MCF 10A (cell line): ENCODE measurements around the gene CHST1. TPM values are rescaled to one million over a fixed set of nuclear protein-coding genes. Genes with fewer than 3 reads are reported as not detected.

Experiments used
- BruUV-seq: library from RNA; stranded (reverse); fragments of 400-500 nt; replicated peaks from 2 replicates; lab custom pipeline; 2021; lab: Mats Ljungman, UMichigan
- CTCF ChIA-PET: fragments of 300-600 bp; sonication (Branson Sonifier 250); formaldehyde crosslinking; extraction: SDS; loops from one replicate; lab custom pipeline; 2021; ENCODE audit warnings: antibody characterized with exemption, inconsistent platforms; lab: Yijun Ruan, JAX
- POLR2A ChIA-PET: fragments of 300-600, 350-650 bp; sonication (Branson Sonifier 250); formaldehyde crosslinking; extraction: SDS; loops from one replicate; lab custom pipeline; 2020; ENCODE audit warnings: antibody characterized with exemption, inconsistent platforms; lab: Yijun Ruan, JAX
- DNase-seq: peaks from one replicate; pipeline ENCODE4 v3.0.0-alpha.2; 2018; ENCODE audit not compliant: unreplicated experiment
- H3K27ac Mint-ChIP-seq: one replicate; pipeline ENCODE4 v1.8.0; 2022; ENCODE audit warnings: mild to moderate bottlenecking, low read depth, mixed read lengths; ENCODE audit not compliant: unreplicated experiment
- H3K27me3 Mint-ChIP-seq: one replicate; pipeline ENCODE4 v1.8.0; 2022; ENCODE audit warnings: mixed read lengths; ENCODE audit not compliant: insufficient read depth, unreplicated experiment
- H3K36me3 Mint-ChIP-seq: one replicate; pipeline ENCODE4 v1.8.0; 2022; ENCODE audit warnings: mild to moderate bottlenecking, moderate library complexity, mixed read lengths; ENCODE audit not compliant: insufficient read depth, unreplicated experiment
- H3K4me1 Mint-ChIP-seq: one replicate; pipeline ENCODE4 v1.8.0; 2022; ENCODE audit warnings: mixed read lengths; ENCODE audit not compliant: insufficient read depth, unreplicated experiment
- H3K4me3 Mint-ChIP-seq: one replicate; pipeline ENCODE4 v1.8.0; 2022; ENCODE audit warnings: mild to moderate bottlenecking, moderate library complexity, mixed read lengths; ENCODE audit not compliant: unreplicated experiment
- H3K9me3 Mint-ChIP-seq: one replicate; pipeline ENCODE4 v1.8.0; 2022; ENCODE audit warnings: mixed read lengths; ENCODE audit not compliant: unreplicated experiment
- CTCF ChIP-seq: fragments of 200-600 bp; IDR thresholded peaks from one replicate; pipeline ENCODE4 v1.8.0; 2022; ENCODE audit warnings: antibody characterized with exemption, mild to moderate bottlenecking; ENCODE audit not compliant: unreplicated experiment
- intact Hi-C: fragments of 100-400 bp; cut with micrococcal nuclease; formaldehyde crosslinking; loops from 2 replicates; pipeline ENCODE4 v1.14.1; 2022
- total RNA-seq: library from RNA; stranded (reverse); gene quantifications from 2 replicates; pipeline ENCODE4 v1.2.3, GENCODE V29; 2022

CHST1 gene
- total RNA-seq, 1 experiment from 2014 or later: not detected

- H3K27me3 Mint-ChIP-seq: peaks cover 84% of the 10 kb centered on the region
- BruUV-seq: no TSS peak
These were observed 43.7 kb upstream of the CHST1 start for GRCh38 chr11:45708887-45709663.

GRCh38 chr11:45704635-45705034 is 39.2 kb upstream of the CHST1 start:
- BruUV-seq: no TSS peak
- ChIA-PET CTCF (interaction anchor here (1.0 kb wide), 1 partner anchor 48 kb away, joined by 5 read pairs; no protein-coding TSS in a partner anchor), POLR2A (interaction anchor here (1.1 kb wide), 1 partner anchor 15 kb away, joined by 3 read pairs; no protein-coding TSS in a partner anchor)
- DNase-seq: no peak
- no peak for TF ChIP-seq CTCF
- Mint-ChIP-seq H3K9me3 (no peaks in the 10 kb centered on the region), H3K27ac (no peak overlapping the region), H3K4me1 (no peaks in the 10 kb centered on the region), H3K36me3 (no peaks in the 10 kb centered on the region), H3K4me3 (no peak overlapping the region), H3K27me3 (peaks cover 84% of the 10 kb centered on the region)
- intact Hi-C loops: no loop called here

More at GRCh38 chr11:45708887-45709663, 43.7 kb upstream of the CHST1 start:
- ChIA-PET CTCF (interaction anchor here (1.8 kb wide), 1 partner anchor 63 kb away, joined by 5 read pairs; no protein-coding TSS in a partner anchor), POLR2A (no interaction called here)
- H3K36me3 Mint-ChIP-seq: no peaks in the 10 kb centered on the region
- H3K4me3 Mint-ChIP-seq: no peak overlapping the region
- intact Hi-C loops: no loop called here
- no peak overlapping the region for H3K27ac Mint-ChIP-seq
- no peak for TF ChIP-seq CTCF
- H3K4me1 Mint-ChIP-seq: no peaks in the 10 kb centered on the region
- no peak for DNase-seq
- no peaks in the 10 kb centered on the region for H3K9me3 Mint-ChIP-seq

- BruUV-seq: no TSS peak
- no peak for DNase-seq
- intact Hi-C loops: no loop called here
- no peak overlapping the region for H3K4me3 Mint-ChIP-seq
- H3K27me3 Mint-ChIP-seq: peaks cover 84% of the 10 kb centered on the region
- no peaks in the 10 kb centered on the region for H3K36me3 Mint-ChIP-seq
- no peaks in the 10 kb centered on the region for H3K9me3 Mint-ChIP-seq
- CTCF ChIA-PET: interaction anchor here (0.7 kb wide), 1 partner anchor 15 kb away, joined by 3 read pairs; no protein-coding TSS in a partner anchor
- no peak for TF ChIP-seq CTCF
- POLR2A ChIA-PET: interaction anchor here (1.1 kb wide), 1 partner anchor 14 kb away, joined by 3 read pairs; no protein-coding TSS in a partner anchor
- no peaks in the 10 kb centered on the region for H3K4me1 Mint-ChIP-seq
- no peak overlapping the region for H3K27ac Mint-ChIP-seq
These were observed 38.7 kb upstream of the CHST1 start for GRCh38 chr11:45704133-45704532.

GRCh38 chr11:45702511-45702910 is 37.1 kb upstream of the CHST1 start:
- no peaks in the 10 kb centered on the region for H3K36me3 Mint-ChIP-seq
- ChIA-PET POLR2A (interaction anchor here (0.6 to 1.1 kb wide), 2 partner anchors 8 to 31 kb away, joined by 3 to 5 read pairs; no protein-coding TSS in a partner anchor), CTCF (interaction anchor here (0.6 to 0.9 kb wide), 3 partner anchors 69 to 596 kb away, joined by 3 to 5 read pairs (median 3); no protein-coding TSS in a partner anchor)
- no peaks in the 10 kb centered on the region for H3K4me1 Mint-ChIP-seq
- H3K27me3 Mint-ChIP-seq: peaks cover 77% of the 10 kb centered on the region
- no peak for DNase-seq
- H3K9me3 Mint-ChIP-seq: no peaks in the 10 kb centered on the region
- no peak for TF ChIP-seq CTCF
- H3K27ac Mint-ChIP-seq: no peak overlapping the region
- H3K4me3 Mint-ChIP-seq: no peak overlapping the region
- BruUV-seq: no TSS peak
- intact Hi-C loops: no loop called here
